GM10266 (cell line): Measurements from ENCODE around the gene GINS2.

ENCODE experiments used
- DNase-seq: peaks from one replicate; pipeline ENCODE4 v3.0.0; 2012; ENCODE audit errors: extremely low spot score
- TF ChIP-seq, protein P1 (sequence below): IDR thresholded peaks from 2 replicates; pipeline ENCODE4 v1.5.1; 2012; ENCODE audit warnings: mild to moderate bottlenecking, low read depth; ENCODE audit not compliant: control insufficient read depth, insufficient read depth; ENCODE audit errors: missing control alignments

GINS2 gene

GRCh38 chr16:85716022-85716679, 27.4 kb upstream of the GINS2 start:
- DNase-seq = no peak
- TF ChIP-seq, protein P1, sequence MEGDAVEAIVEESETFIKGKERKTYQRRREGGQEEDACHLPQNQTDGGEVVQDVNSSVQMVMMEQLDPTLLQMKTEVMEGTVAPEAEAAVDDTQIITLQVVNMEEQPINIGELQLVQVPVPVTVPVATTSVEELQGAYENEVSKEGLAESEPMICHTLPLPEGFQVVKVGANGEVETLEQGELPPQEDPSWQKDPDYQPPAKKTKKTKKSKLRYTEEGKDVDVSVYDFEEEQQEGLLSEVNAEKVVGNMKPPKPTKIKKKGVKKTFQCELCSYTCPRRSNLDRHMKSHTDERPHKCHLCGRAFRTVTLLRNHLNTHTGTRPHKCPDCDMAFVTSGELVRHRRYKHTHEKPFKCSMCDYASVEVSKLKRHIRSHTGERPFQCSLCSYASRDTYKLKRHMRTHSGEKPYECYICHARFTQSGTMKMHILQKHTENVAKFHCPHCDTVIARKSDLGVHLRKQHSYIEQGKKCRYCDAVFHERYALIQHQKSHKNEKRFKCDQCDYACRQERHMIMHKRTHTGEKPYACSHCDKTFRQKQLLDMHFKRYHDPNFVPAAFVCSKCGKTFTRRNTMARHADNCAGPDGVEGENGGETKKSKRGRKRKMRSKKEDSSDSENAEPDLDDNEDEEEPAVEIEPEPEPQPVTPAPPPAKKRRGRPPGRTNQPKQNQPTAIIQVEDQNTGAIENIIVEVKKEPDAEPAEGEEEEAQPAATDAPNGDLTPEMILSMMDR = no peak

DNA sequence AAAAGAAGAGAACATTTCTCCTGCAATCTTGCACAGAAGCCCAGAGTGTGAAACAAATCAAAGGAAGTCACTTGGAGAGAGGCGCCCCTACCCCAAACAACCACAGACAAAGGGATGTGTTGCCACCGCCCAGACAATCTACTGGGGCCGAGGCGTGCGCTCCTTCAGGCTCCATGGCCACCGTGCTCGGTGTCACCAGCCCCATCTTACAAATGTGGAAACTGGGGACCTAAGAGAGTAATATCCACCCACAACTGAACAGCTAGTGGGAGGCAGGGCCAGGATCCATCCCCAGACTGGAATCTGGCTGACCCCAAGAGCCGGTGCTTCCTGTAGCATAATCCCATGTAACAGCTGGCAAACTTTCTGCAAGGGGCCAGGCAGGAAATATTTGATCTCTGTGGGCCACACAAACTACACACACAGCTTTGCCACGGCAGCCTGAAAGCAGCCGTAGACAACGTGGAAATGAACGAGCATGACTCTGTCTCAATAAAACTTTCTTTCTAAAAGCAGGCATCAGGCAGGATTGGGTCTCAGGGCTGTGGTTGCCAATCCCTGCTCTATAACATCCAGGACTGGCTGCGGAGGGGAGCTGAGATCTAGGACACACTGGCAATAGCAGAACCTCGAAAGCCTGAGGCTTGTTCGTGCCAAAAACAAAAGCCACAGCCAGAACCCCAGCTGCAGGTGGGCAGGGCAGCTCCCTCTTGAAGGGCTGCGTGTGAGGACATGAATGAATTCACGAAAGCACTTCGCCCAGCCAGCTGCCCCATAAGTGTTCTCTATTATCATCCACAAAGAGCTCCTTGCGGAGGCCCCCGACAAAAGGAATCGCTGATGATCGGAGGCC, 26.6 kb upstream of the GINS2 start:
- TF ChIP-seq, protein P1 = no peak
- DNase-seq = no peak

- DNase-seq = no peak
- TF ChIP-seq, protein P1 = no peak
These were observed 24.0 kb upstream of the GINS2 start for GRCh38 chr16:85712801-85713200.

DNA sequence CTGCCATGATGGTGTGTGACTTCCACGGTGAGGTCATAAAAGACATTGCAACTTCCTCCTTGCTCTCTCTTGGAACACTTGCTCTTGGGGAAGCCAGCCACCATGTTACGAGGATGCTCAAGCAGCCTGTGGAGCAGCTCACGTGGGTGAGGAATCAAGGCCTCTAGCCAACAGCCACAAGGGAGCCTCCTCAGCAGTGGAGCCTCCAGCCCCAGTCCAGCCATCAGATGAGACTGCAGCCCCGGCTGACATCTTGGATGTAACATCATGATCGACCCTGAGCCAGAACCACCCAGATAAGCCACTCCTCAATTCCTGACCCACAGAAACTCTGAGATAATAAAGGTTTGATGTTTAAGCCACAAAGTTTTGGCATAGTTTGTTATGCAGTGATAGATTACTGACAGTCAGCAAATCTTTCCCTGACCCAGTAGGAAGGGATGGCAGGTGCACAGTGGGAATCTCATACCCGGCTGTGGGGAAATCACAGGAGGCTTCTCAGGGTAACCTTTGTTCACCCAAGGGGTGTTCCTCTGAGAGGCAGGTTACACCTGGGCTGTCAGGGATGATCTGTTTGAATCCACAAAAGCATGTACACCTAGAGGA, 23.3 kb upstream of the GINS2 start:
- TF ChIP-seq, protein P1 = no peak
- DNase-seq = no peak

- no peak for DNase-seq
- TF ChIP-seq, protein P1 = no peak
These were observed 22.0 kb upstream of the GINS2 start for GRCh38 chr16:85710732-85711131.

DNA sequence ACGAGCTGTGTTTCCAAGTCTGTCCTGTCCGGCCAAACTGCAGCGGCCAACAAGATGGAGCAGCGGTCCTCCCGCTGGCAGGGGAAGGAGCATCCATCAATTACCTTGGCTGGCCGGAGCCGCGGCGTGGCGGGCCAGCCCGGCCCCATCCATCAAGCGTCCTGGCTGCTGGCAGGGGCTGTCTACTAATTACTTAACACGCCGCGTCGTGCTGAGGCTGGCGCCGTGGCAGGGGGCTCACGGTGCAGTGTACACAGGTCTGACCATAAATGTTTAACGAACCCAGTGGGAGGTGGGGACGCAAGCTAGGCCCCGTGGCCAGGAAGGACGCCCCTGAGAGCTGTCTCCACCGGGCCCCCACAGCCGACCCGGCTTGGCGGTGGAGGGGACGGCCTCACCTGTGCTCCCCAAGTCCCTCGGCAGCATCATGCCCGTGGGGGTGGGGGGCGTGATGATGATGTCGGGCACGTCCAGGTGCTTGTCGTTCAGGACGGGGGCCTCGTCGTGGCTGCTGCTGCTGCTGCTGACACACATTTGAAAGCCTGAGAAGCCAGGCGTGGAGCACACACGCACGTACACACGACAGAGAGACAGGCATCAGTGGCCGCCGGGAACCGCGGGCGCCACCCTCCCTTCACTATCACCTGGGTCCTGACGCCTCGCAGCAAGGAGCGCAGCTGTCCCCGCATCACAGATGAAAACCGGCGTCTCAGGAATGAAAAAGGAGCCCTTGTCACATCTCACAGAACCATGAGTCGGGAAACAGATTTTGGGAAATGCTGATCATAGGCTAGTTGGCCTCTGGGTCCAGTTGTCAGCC, 21.2 kb upstream of the GINS2 start:
- TF ChIP-seq, protein P1 = no peak
- DNase-seq = no peak
